Measurements from ENCODE around the gene OSM. TPM values are rescaled to one million over a fixed set of nuclear protein-coding genes. Genes with fewer than 3 reads are reported as not detected.
A peak's percentile ranks its signal among the peaks of the same experiment; 100 is the strongest.

The OSM gene
- total RNA-seq, 4 donors from 2014 or later: 0.57 to 8.3 TPM; not detected in 2

GRCh38 chr22:30305519-30305905, 38.9 kb upstream of the OSM start:
- no peaks in the 10 kb centered on the region for H3K9me3 ChIP-seq
- peaks cover 0 to 33% (median 18%) of the 10 kb centered on the region in 4 donors for H3K36me3 ChIP-seq
- peak overlapping the region in 1 of 4 donors; percentile 21 for H3K4me3 ChIP-seq
- intact Hi-C loops (cut with DNase I): no loop called here
- H3K27ac ChIP-seq (replicated peaks in 1 of 4): peak overlapping the region; percentile 76 to 88 (median 84)
- no peaks in the 10 kb centered on the region for H3K27me3 ChIP-seq
- peaks cover 99 to 100% (median 100%) of the 10 kb centered on the region in 4 donors for H3K4me1 ChIP-seq
- TF ChIP-seq POLR2A (IDR thresholded peaks at IDR 0.05; ENCODE audit: low read depth) (no peak), POLR2AphosphoS5 (IDR thresholded peaks at IDR 0.05) (peak; percentile 65 to 78)
- 33% methylated on average over 4 of the region's 4 CpGs for WGBS
- no peak for DNase-seq (ENCODE audit: extremely low spot score)

- TF ChIP-seq POLR2AphosphoS5 (IDR thresholded peaks at IDR 0.05) (peak in 1 of 2 donors; percentile 6), CTCF (IDR thresholded peaks at IDR 0.05) (no peak)
- peaks cover 94 to 99% (median 96%) of the 10 kb centered on the region in 4 donors for H3K4me1 ChIP-seq
- H3K36me3 ChIP-seq: peaks cover 0 to 42% (median 27%) of the 10 kb centered on the region in 4 donors
- peak overlapping the region; percentile 76 to 88 (median 84) for H3K27ac ChIP-seq (replicated peaks in 1 of 4)
- WGBS: 61% methylated on average over 7 of the region's 7 CpGs
- no peak for DNase-seq (ENCODE audit: extremely low spot score)
- no peaks in the 10 kb centered on the region for H3K9me3 ChIP-seq
- H3K27me3 ChIP-seq: no peaks in the 10 kb centered on the region
- intact Hi-C loops (cut with DNase I): no loop called here
- peak overlapping the region in 1 of 4 donors; percentile 21 for H3K4me3 ChIP-seq
Measured at GRCh38 chr22:30304495-30305244, 38.0 kb upstream of the OSM start.

- intact Hi-C loops (cut with DNase I): no loop called here
- TF ChIP-seq POLR2AphosphoS5 (IDR thresholded peaks at IDR 0.05) (no peak), EP300 (IDR thresholded peaks at IDR 0.05) (peak; percentile 19)
- Histone ChIP-seq H3K4me1 (peaks cover 76 to 97% (median 84%) of the 10 kb centered on the region in 4 donors), H3K9me3 (no peaks in the 10 kb centered on the region), H3K27me3 (no peaks in the 10 kb centered on the region), H3K4me3 (no peak overlapping the region), H3K27ac (replicated peaks in 1 of 4) (peak overlapping the region; percentile 76 to 88 (median 84)), H3K36me3 (peaks cover 14 to 61% (median 46%) of the 10 kb centered on the region in 4 donors)
- 59% methylated on average over 5 of the region's 5 CpGs for WGBS
- no peak for DNase-seq (ENCODE audit: extremely low spot score)
Measured at GRCh38 chr22:30302810-30303138, 36.1 kb upstream of the OSM start.

- Histone ChIP-seq H3K4me3 (no peak overlapping the region), H3K27ac (replicated peaks in 1 of 4) (peak overlapping the region; percentile 76 to 88 (median 84)), H3K36me3 (peaks cover 18 to 66% (median 52%) of the 10 kb centered on the region in 4 donors), H3K9me3 (no peaks in the 10 kb centered on the region), H3K27me3 (no peaks in the 10 kb centered on the region), H3K4me1 (peaks cover 70 to 91% (median 79%) of the 10 kb centered on the region in 4 donors)
- WGBS: 53% methylated on average over 7 of the region's 9 CpGs
- intact Hi-C loops (cut with DNase I): no loop called here
- DNase-seq (ENCODE audit: extremely low spot score): no peak
- no peak for TF ChIP-seq CTCF (IDR thresholded peaks at IDR 0.05)
- TF ChIP-seq POLR2AphosphoS5 (IDR thresholded peaks at IDR 0.05): peak; percentile 39 to 54
Measured at GRCh38 chr22:30301995-30302809, 35.6 kb upstream of the OSM start.

- H3K4me3 ChIP-seq: no peak overlapping the region
- peaks cover 42 to 62% (median 50%) of the 10 kb centered on the region in 4 donors for H3K4me1 ChIP-seq
- peaks cover 41 to 93% (median 79%) of the 10 kb centered on the region in 4 donors for H3K36me3 ChIP-seq
- H3K27ac ChIP-seq (replicated peaks in 1 of 4): peak overlapping the region in 3 of 4 donors; percentile 40 to 87 (median 42)
- WGBS: 94% methylated on average over 13 of the region's 13 CpGs
- DNase-seq (ENCODE audit: extremely low spot score): no peak
- intact Hi-C loops (cut with DNase I): no loop called here
- H3K27me3 ChIP-seq: no peaks in the 10 kb centered on the region
- no peak for TF ChIP-seq EP300 (IDR thresholded peaks at IDR 0.05)
- TF ChIP-seq POLR2A (IDR thresholded peaks at IDR 0.05; ENCODE audit: low read depth): no peak
- TF ChIP-seq CTCF (IDR thresholded peaks at IDR 0.05): no peak
- TF ChIP-seq POLR2AphosphoS5 (IDR thresholded peaks at IDR 0.05): no peak
- no peaks in the 10 kb centered on the region for H3K9me3 ChIP-seq
Measured at GRCh38 chr22:30299322-30299721, 32.7 kb upstream of the OSM start.
